Measurements from ENCODE around the gene CYP2R1.

DNA sequence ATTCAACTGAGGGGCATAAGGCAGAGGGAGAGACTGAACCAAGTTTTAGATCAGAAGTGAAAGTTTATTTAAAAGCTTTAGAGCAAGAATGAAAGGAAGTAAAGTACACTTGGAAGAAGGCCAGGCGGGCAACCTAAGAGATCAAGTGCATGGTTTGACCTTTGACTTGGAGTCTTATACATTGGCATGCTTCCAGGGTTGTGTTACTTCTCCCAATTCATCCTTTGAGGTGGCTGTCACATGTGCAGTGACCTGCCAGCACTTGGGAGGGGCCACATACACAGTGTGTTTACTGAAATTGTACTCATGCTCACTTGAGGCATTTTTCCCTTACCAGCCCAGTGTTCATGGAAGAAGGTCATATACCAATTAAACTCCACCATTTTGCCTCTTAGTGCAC is 30.4 kb downstream of the CYP2R1 start:
- no peak for TF ChIP-seq POLR2A (IDR thresholded peaks at IDR 0.05; ENCODE audit: low read length)
- TF ChIP-seq GATA1 (IDR thresholded peaks at IDR 0.05; ENCODE audit: low read depth, low read length), result no peak
